CD8-positive, alpha-beta memory T cell (primary cell): ENCODE data around the gene NMT2. TPM values are rescaled to one million over a fixed set of nuclear protein-coding genes. Genes with fewer than 3 reads are reported as not detected.

Experiments
- CTCF ChIA-PET: fragments of 350-600 bp; sonication (Branson Sonifier 250); formaldehyde crosslinking; loops from one replicate; lab custom pipeline; 2021; ENCODE audit warnings: antibody characterized with exemption; lab: Charles Lee
- POLR2A ChIA-PET: fragments of 350-600 bp; sonication (Branson Sonifier 250); formaldehyde crosslinking; loops from one replicate; lab custom pipeline; 2021; ENCODE audit warnings: antibody characterized with exemption; lab: Charles Lee
- DNase-seq, 5 donors: peaks; one replicate each; pipeline versions ENCODE4 v3.0.0 to v3.0.0-alpha.2; 2020 to 2022; ENCODE audit warnings: mixed read lengths in 1 of 5
- H3K27ac ChIP-seq: one replicate; pipeline ENCODE4 v1.7.0; 2013; ENCODE audit warnings: low read depth, mild to moderate bottlenecking, low read length, moderate library complexity
- H3K27me3 ChIP-seq: 2 replicates; pipeline ENCODE4 v1.7.0; 2013; ENCODE audit warnings: low read length, mild to moderate bottlenecking; ENCODE audit not compliant: insufficient read depth, poor library complexity, severe bottlenecking
- H3K36me3 ChIP-seq: 2 replicates; pipeline ENCODE4 v1.7.0; 2013; ENCODE audit warnings: mild to moderate bottlenecking, low read length, moderate library complexity; ENCODE audit not compliant: insufficient read depth
- H3K4me1 ChIP-seq: 2 replicates; pipeline ENCODE4 v1.7.0; 2013; ENCODE audit warnings: mild to moderate bottlenecking, low read length, moderate library complexity; ENCODE audit not compliant: insufficient read depth
- H3K4me3 ChIP-seq: 2 replicates; pipeline ENCODE4 v1.7.0; 2013; ENCODE audit warnings: mild to moderate bottlenecking, low read length
- H3K9me3 ChIP-seq: 2 replicates; pipeline ENCODE4 v1.7.0; 2013; ENCODE audit warnings: mild to moderate bottlenecking, low read length
- H3K27ac Mint-ChIP-seq, 8 donors: one replicate each; pipeline ENCODE4 v1.8.0; 2020 to 2021; ENCODE audit warnings: mixed read lengths in 8 of 8, mild to moderate bottlenecking in 6 of 8, inconsistent platforms in 3 of 8, moderate library complexity in 3 of 8
- H3K27me3 Mint-ChIP-seq, 2 donors: one replicate each; pipeline ENCODE4 v1.8.0; 2020 to 2021; ENCODE audit warnings: mixed read lengths in 2 of 2, mild to moderate bottlenecking in 1 of 2, moderate library complexity in 1 of 2
- H3K36me3 Mint-ChIP-seq, 3 donors: one replicate each; pipeline ENCODE4 v1.8.0; 2020 to 2021; ENCODE audit warnings: mixed read lengths in 3 of 3, inconsistent platforms in 1 of 3, mild to moderate bottlenecking in 1 of 3
- H3K4me1 Mint-ChIP-seq, 3 donors: one replicate each; pipeline ENCODE4 v1.8.0; 2020 to 2021; ENCODE audit warnings: mixed read lengths in 3 of 3, inconsistent platforms in 1 of 3, mild to moderate bottlenecking in 1 of 3
- H3K4me3 Mint-ChIP-seq, 7 donors: one replicate each; pipeline ENCODE4 v1.8.0; 2020 to 2021; ENCODE audit warnings: mixed read lengths in 7 of 7, mild to moderate bottlenecking in 6 of 7, moderate library complexity in 4 of 7, inconsistent platforms in 2 of 7
- H3K9me3 Mint-ChIP-seq, 5 donors: one replicate each; pipeline ENCODE4 v1.8.0; 2020 to 2022; ENCODE audit warnings: mixed read lengths in 5 of 5, mild to moderate bottlenecking in 3 of 5, moderate library complexity in 2 of 5, inconsistent platforms in 1 of 5
- polyA plus RNA-seq: library from polyadenylated mRNA; unstranded; fragments of 300-500 nt; fragmentation: Illumina TruSeq; gene quantifications from one replicate; pipeline ENCODE4 v1.2.3, GENCODE V29; 2021
- total RNA-seq, 2 experiments: library from RNA; stranded (reverse); gene quantifications; one replicate each; pipeline ENCODE4 v1.2.3, GENCODE V29; 2021

Gene NMT2
- total and polyA plus RNA-seq, 3 experiments from 2014 or later, result 16.1 to 36.6 (median 16.8) TPM

DNA sequence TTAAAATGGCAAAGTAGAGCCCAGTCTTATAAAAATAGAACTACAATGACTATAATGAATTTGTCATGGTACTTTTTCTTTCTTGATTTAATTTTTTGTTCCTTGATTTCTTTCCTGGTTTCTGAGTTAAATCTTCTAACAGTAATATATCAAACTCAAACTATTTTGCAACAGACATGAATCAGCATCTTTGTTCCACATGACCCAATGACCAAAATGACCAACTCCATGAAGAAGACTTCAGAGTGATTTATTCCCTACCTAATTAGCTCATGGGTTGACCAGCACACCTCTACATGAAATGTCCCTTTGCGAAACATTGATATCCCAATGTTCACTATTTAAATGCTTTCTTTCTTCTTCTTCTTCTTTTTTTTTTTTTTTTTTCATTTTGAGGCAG, 30.9 kb downstream of the NMT2 start:
- Mint-ChIP-seq H3K36me3 (peaks cover 6 to 84% (median 27%) of the 10 kb centered on the region in 3 donors), H3K27me3 (no peaks in the 10 kb centered on the region), H3K4me1 (peaks cover 15 to 24% (median 19%) of the 10 kb centered on the region in 3 donors), H3K27ac (peak overlapping the region in 1 of 8 donors; percentile 36), H3K9me3 (no peaks in the 10 kb centered on the region), H3K4me3 (no peak overlapping the region)
- Histone ChIP-seq H3K27ac (no peak overlapping the region), H3K27me3 (no peaks in the 10 kb centered on the region), H3K9me3 (no peaks in the 10 kb centered on the region), H3K36me3 (peaks cover 35% of the 10 kb centered on the region), H3K4me1 (peaks cover 14% of the 10 kb centered on the region), H3K4me3 (no peak overlapping the region)
- POLR2A ChIA-PET, result no interaction called here
- CTCF ChIA-PET, result interaction anchor here (1.3 kb wide), 1 partner anchor 32 kb away, joined by 4 read pairs; no protein-coding TSS in a partner anchor
- no peak for DNase-seq

DNA sequence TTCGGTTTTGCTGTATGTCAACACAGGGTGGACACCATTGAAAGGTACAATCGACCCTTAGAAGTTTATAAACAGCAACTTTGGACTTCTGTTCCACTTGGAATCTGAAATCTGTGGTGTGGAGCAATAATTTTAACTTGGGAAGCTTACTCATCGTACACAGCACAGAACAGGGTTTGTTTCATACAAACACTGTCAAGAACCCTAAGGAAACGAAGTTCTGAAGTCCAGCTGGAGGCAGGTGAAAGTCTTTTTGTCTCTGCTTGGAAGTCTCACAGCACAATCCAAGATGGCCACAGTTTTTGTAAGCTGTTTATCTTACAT, 31.5 kb downstream of the NMT2 start:
- Mint-ChIP-seq H3K27ac (peak overlapping the region in 1 of 8 donors; percentile 10), H3K27me3 (no peaks in the 10 kb centered on the region), H3K36me3 (peaks cover 6 to 90% (median 27%) of the 10 kb centered on the region in 3 donors), H3K4me1 (peaks cover 12 to 18% (median 13%) of the 10 kb centered on the region in 3 donors), H3K9me3 (no peaks in the 10 kb centered on the region), H3K4me3 (no peak overlapping the region)
- Histone ChIP-seq H3K27ac (no peak overlapping the region), H3K36me3 (peaks cover 37% of the 10 kb centered on the region), H3K4me3 (no peak overlapping the region), H3K4me1 (peaks cover 7% of the 10 kb centered on the region), H3K27me3 (no peaks in the 10 kb centered on the region), H3K9me3 (no peaks in the 10 kb centered on the region)
- CTCF ChIA-PET, result interaction anchor here (1.3 kb wide), 1 partner anchor 32 kb away, joined by 4 read pairs; no protein-coding TSS in a partner anchor
- POLR2A ChIA-PET, result interaction anchor here (0.6 kb wide), 1 partner anchor 15 kb away, joined by 3 read pairs; no protein-coding TSS in a partner anchor
- DNase-seq, result no peak

DNA sequence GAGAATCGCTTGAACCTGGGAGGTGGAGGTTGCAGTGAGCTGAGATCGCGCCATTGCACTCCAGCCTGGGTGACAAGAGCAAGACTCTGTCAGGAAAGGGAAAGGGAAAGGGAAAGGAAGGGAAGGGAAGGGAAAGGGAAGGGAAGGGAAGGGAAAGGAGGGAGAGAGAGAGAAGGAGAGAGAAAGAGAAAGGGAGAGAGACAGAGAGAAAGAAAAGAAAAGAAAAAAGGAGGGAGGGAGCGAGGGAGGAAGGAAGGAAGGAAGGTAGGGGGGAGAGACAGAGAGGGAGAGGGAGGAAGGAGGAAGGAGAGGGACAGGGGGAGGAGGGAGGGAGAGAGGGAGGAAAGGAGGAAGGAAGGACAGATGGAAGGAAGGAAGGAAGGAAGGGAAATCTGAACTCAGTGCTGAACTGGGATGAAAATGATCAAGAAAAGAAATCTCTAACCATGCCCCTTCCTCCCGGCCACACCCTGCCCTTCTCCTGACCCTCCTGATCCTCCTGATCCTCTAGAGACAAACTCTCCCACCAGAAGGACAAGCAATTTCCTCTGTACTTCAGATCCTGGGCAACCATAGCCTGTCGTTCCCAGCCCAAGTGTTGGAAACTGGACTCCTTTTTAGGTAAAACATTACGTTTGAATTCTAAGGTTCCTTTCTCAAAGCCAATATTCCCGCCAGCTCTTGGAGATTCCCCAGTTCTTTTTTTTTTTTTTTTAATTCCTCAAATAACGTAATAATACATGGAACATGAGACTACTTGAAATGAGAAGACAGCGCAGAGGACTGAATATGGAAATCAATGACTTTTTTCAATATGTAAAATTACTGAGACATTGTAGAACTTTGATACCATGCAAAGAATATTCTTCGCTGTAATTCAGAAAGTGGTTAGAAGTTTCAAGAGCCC, 32.1 kb downstream of the NMT2 start:
- Mint-ChIP-seq H3K9me3 (no peaks in the 10 kb centered on the region), H3K36me3 (peaks cover 6 to 91% (median 29%) of the 10 kb centered on the region in 3 donors), H3K27ac (peak overlapping the region in 5 of 8 donors; percentile 35 to 84 (median 57)), H3K4me3 (no peak overlapping the region), H3K4me1 (peaks cover 6 to 11% (median 7%) of the 10 kb centered on the region in 3 donors), H3K27me3 (no peaks in the 10 kb centered on the region)
- no peak overlapping the region for H3K4me3 ChIP-seq
- H3K36me3 ChIP-seq, result peaks cover 37% of the 10 kb centered on the region
- DNase-seq, result no peak
- no peak overlapping the region for H3K27ac ChIP-seq
- ChIA-PET CTCF (no interaction called here), POLR2A (interaction anchor here (0.6 kb wide), 1 partner anchor 14 kb away, joined by 3 read pairs; no protein-coding TSS in a partner anchor)
- no peaks in the 10 kb centered on the region for H3K27me3 ChIP-seq
- peaks cover under 1% of the 10 kb centered on the region for H3K4me1 ChIP-seq
- H3K9me3 ChIP-seq, result no peaks in the 10 kb centered on the region

DNA sequence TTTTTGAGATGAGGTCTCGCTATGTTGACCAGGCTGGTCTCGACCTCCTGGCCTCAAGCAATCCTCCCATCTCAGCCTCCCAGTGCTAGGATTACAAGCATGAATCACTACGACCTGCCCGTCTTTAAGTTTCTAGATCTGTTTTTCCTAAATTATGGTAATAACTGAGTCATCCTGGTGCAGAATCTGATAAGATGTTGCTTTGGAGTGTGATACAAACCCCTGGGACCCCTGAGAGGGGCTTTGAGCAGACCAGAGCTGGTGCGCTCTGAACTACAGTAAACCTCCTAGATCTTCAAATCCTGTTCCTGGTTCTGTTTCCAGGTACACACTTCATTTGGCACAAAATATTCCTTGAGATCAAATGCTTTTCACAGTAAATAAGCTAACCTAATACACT, 37.2 kb downstream of the NMT2 start:
- Mint-ChIP-seq H3K9me3 (no peaks in the 10 kb centered on the region), H3K27ac (no peak overlapping the region), H3K36me3 (peaks cover 13 to 85% (median 33%) of the 10 kb centered on the region in 3 donors), H3K4me3 (no peak overlapping the region), H3K27me3 (no peaks in the 10 kb centered on the region), H3K4me1 (peaks cover 0 to 1% (median 0%) of the 10 kb centered on the region in 3 donors)
- Histone ChIP-seq H3K9me3 (no peaks in the 10 kb centered on the region), H3K36me3 (peaks cover 33% of the 10 kb centered on the region), H3K27me3 (no peaks in the 10 kb centered on the region), H3K27ac (no peak overlapping the region), H3K4me1 (no peaks in the 10 kb centered on the region), H3K4me3 (no peak overlapping the region)
- DNase-seq, result no peak
- CTCF ChIA-PET, result interaction anchor here (0.8 to 1.3 kb wide), 2 partner anchors 17 to 24 kb away, joined by 3 read pairs; no protein-coding TSS in a partner anchor
- POLR2A ChIA-PET, result no interaction called here

DNA sequence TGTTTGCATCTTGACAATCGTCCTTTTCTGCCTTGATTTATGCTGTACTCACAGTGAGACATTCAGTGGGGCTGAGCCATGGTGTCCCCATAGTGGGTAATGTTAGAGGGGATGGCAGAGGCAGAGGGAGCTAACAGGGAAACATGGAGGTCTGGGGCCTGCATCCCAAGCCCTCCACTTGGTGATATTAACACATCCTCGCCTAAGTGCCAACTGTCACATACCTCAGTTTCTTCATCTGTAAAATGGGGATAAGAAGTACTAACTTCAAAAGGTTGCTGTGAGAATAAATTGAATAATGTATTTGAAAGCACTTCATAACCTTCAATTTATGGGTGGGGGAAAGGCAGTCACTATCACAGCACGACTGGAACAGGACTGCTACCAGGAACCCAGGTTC, 43.6 kb downstream of the NMT2 start:
- ChIA-PET CTCF (interaction anchor here (1.6 kb wide), 1 partner anchor 19 kb away, joined by 3 read pairs; no protein-coding TSS in a partner anchor), POLR2A (no interaction called here)
- H3K9me3 ChIP-seq, result no peaks in the 10 kb centered on the region
- peaks cover 7 to 17% (median 14%) of the 10 kb centered on the region in 3 donors for H3K4me1 Mint-ChIP-seq
- H3K27me3 Mint-ChIP-seq, result no peaks in the 10 kb centered on the region
- no peaks in the 10 kb centered on the region for H3K4me1 ChIP-seq
- H3K27me3 ChIP-seq, result no peaks in the 10 kb centered on the region
- H3K36me3 ChIP-seq, result peaks cover 28% of the 10 kb centered on the region
- no peaks in the 10 kb centered on the region for H3K9me3 Mint-ChIP-seq
- no peak for DNase-seq
- no peak overlapping the region for H3K4me3 Mint-ChIP-seq
- peaks cover 7 to 68% (median 15%) of the 10 kb centered on the region in 3 donors for H3K36me3 Mint-ChIP-seq
- peak overlapping the region in 3 of 8 donors; percentile 16 to 47 (median 35) for H3K27ac Mint-ChIP-seq
- H3K27ac ChIP-seq, result no peak overlapping the region
- H3K4me3 ChIP-seq, result no peak overlapping the region

DNA sequence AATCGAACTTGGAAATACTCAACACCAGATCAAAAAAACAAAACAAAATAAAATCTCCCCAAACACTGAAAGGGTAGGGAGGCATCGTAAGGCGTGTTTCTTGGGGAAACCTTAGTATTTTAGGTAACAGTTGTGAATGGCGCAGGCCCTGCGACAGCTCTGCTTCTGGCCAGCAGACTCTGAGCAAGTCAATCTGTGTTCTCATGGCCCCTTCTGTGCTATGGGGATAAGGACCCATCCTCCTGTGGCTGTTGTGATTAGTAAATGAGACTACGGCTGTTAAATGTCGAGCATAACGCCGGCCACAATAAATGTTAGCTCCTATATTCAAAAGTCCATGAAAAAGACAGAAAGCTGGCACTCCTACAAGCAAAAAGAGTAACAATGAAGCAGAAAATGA, 44.3 kb downstream of the NMT2 start:
- Histone ChIP-seq H3K27ac (no peak overlapping the region), H3K9me3 (no peaks in the 10 kb centered on the region), H3K4me1 (no peaks in the 10 kb centered on the region), H3K36me3 (peaks cover 35% of the 10 kb centered on the region), H3K27me3 (no peaks in the 10 kb centered on the region), H3K4me3 (no peak overlapping the region)
- DNase-seq, result no peak
- ChIA-PET POLR2A (no interaction called here), CTCF (interaction anchor here (1.6 kb wide), 1 partner anchor 19 kb away, joined by 3 read pairs; no protein-coding TSS in a partner anchor)
- no peaks in the 10 kb centered on the region for H3K27me3 Mint-ChIP-seq
- H3K9me3 Mint-ChIP-seq, result no peaks in the 10 kb centered on the region
- peaks cover 6 to 19% (median 17%) of the 10 kb centered on the region in 3 donors for H3K4me1 Mint-ChIP-seq
- peaks cover 15 to 62% (median 21%) of the 10 kb centered on the region in 3 donors for H3K36me3 Mint-ChIP-seq
- H3K27ac Mint-ChIP-seq, result peak overlapping the region in 4 of 8 donors; percentile 15 to 73 (median 48)
- H3K4me3 Mint-ChIP-seq, result no peak overlapping the region

DNA sequence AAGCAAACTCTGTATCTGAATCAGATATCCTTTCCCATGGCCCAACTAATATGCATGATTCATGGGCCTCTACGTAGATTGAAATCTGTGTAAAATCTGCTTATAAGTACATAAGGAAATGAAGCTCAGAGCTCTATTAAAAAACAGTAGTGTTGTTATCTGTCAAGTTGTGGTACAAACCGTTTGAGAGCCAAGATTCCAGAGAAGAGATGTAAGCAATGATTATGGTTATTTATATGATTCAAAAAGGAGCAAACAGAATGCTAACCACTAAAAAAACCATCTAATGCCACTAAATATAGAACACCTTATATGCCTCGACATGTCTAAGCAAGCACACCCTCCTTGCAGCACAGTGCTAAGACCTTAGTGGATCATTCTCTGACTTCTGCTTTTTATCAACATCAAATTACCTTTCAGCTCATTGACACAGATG, 44.7 kb downstream of the NMT2 start:
- CTCF ChIA-PET, result no interaction called here

More for the DNA sequence above, 44.7 kb downstream of the NMT2 start:
- peaks cover 6 to 19% (median 17%) of the 10 kb centered on the region in 3 donors for H3K4me1 Mint-ChIP-seq
- no peaks in the 10 kb centered on the region for H3K27me3 Mint-ChIP-seq
- H3K27ac Mint-ChIP-seq, result peak overlapping the region in 4 of 8 donors; percentile 15 to 73 (median 48)
- no peaks in the 10 kb centered on the region for H3K9me3 Mint-ChIP-seq
- no peaks in the 10 kb centered on the region for H3K4me1 ChIP-seq
- peaks cover 15 to 58% (median 23%) of the 10 kb centered on the region in 3 donors for H3K36me3 Mint-ChIP-seq
- POLR2A ChIA-PET, result no interaction called here
- DNase-seq, result no peak
- no peaks in the 10 kb centered on the region for H3K9me3 ChIP-seq
- H3K4me3 ChIP-seq, result no peak overlapping the region
- peaks cover 37% of the 10 kb centered on the region for H3K36me3 ChIP-seq
- H3K27ac ChIP-seq, result no peak overlapping the region
- no peak overlapping the region for H3K4me3 Mint-ChIP-seq
- no peaks in the 10 kb centered on the region for H3K27me3 ChIP-seq
